Peyer's patch (tissue), 4 donors: ENCODE data around the gene ASF1B.

Experiments
- CTCF ChIP-seq, 6 experiments: fragments of 450-650 bp in 4 of 6; fragments of 200-600 bp in 2 of 6; sonication (generic) in 1 of 6; IDR thresholded peaks; one replicate each; pipeline ENCODE4 v1.5.1; 2017 to 2019; ENCODE audit warnings: antibody characterized with exemption in 6 of 6, mild to moderate bottlenecking in 3 of 6, moderate library complexity in 1 of 6
- POLR2A ChIP-seq, 2 donors: fragments of 450-650 bp; IDR thresholded peaks; one replicate each; pipeline ENCODE4 v1.5.1; 2017; ENCODE audit warnings: antibody characterized with exemption in 2 of 2, mild to moderate bottlenecking in 2 of 2, moderate library complexity in 2 of 2

GRCh38 chr19:14114439-14114838, 21.9 kb downstream of the ASF1B start:
- TF ChIP-seq CTCF (IDR thresholded peaks at IDR 0.05) (no peak), POLR2A (IDR thresholded peaks at IDR 0.05) (no peak)
